Naive thymus-derived CD4-positive, alpha-beta T cell (primary cell): ENCODE measurements around the gene ZNF575. TPM values are rescaled to one million over a fixed set of nuclear protein-coding genes. Genes with fewer than 3 reads are reported as not detected.

Source experiments
- ATAC-seq: fragments of 150-1000 bp; cut with Tn5 transposase; 2 replicates; pipeline ENCODE4 v1.10.0; 2021; ENCODE audit warnings: mild to moderate bottlenecking, moderate library complexity
- CTCF ChIA-PET: fragments of 350-600 bp; sonication (Branson Sonifier 250); formaldehyde crosslinking; loops from one replicate; lab custom pipeline; 2021; ENCODE audit warnings: antibody characterized with exemption; lab: Charles Lee
- POLR2A ChIA-PET: fragments of 350-600 bp; sonication (Branson Sonifier 250); formaldehyde crosslinking; loops from one replicate; lab custom pipeline; 2021; ENCODE audit warnings: antibody characterized with exemption, inconsistent platforms; lab: Charles Lee
- DNase-seq, 9 donors: peaks; one replicate each; pipeline versions ENCODE4 v3.0.0 to v3.0.0-alpha.2; 2020 to 2022; ENCODE audit warnings: mixed read lengths in 1 of 9
- H3K27ac ChIP-seq: one replicate; pipeline ENCODE4 v1.7.0; 2013; ENCODE audit warnings: mild to moderate bottlenecking, low read depth, low read length, moderate library complexity
- H3K27me3 ChIP-seq, 2 donors: one replicate each; pipeline ENCODE4 v1.7.0; 2013; ENCODE audit warnings: low read length in 2 of 2, mild to moderate bottlenecking in 2 of 2, moderate library complexity in 2 of 2; ENCODE audit not compliant: control insufficient read depth in 2 of 2, insufficient read depth in 2 of 2
- H3K36me3 ChIP-seq, 3 experiments: 1 replicate in 2 of 3; 2 replicates in 1 of 3; pipeline ENCODE4 v1.7.0; 2013; ENCODE audit warnings: low read length in 3 of 3, mild to moderate bottlenecking in 3 of 3, moderate library complexity in 1 of 3; ENCODE audit not compliant: insufficient read depth in 3 of 3, control insufficient read depth in 2 of 3
- H3K4me1 ChIP-seq, 2 donors: one replicate each; pipeline ENCODE4 v1.7.0; 2013; ENCODE audit warnings: low read length in 2 of 2, mild to moderate bottlenecking in 2 of 2, moderate library complexity in 1 of 2; ENCODE audit not compliant: control insufficient read depth in 2 of 2, insufficient read depth in 2 of 2
- H3K4me3 ChIP-seq: 2 replicates; pipeline ENCODE4 v1.7.0; 2013; ENCODE audit warnings: mild to moderate bottlenecking, low read length
- H3K9me3 ChIP-seq, 3 experiments: 1 replicate in 2 of 3; 2 replicates in 1 of 3; pipeline ENCODE4 v1.7.0; 2013; ENCODE audit warnings: low read length in 3 of 3; ENCODE audit not compliant: control insufficient read depth in 2 of 3
- H3K27ac Mint-ChIP-seq, 9 donors: one replicate each; pipeline ENCODE4 v1.8.0; 2020 to 2022; ENCODE audit warnings: mixed read lengths in 9 of 9, mild to moderate bottlenecking in 8 of 9, moderate library complexity in 5 of 9, inconsistent platforms in 2 of 9
- H3K27me3 Mint-ChIP-seq, 5 donors: one replicate each; pipeline ENCODE4 v1.8.0; 2021 to 2022; ENCODE audit warnings: mixed read lengths in 5 of 5, mild to moderate bottlenecking in 1 of 5
- H3K36me3 Mint-ChIP-seq, 5 donors: one replicate each; pipeline ENCODE4 v1.8.0; 2020 to 2022; ENCODE audit warnings: mixed read lengths in 5 of 5, mild to moderate bottlenecking in 3 of 5, inconsistent platforms in 1 of 5
- H3K4me1 Mint-ChIP-seq, 7 donors: one replicate each; pipeline ENCODE4 v1.8.0; 2020 to 2022; ENCODE audit warnings: mixed read lengths in 7 of 7, mild to moderate bottlenecking in 3 of 7, inconsistent platforms in 1 of 7
- H3K4me3 Mint-ChIP-seq, 10 donors: one replicate each; pipeline ENCODE4 v1.8.0; 2020 to 2022; ENCODE audit warnings: mild to moderate bottlenecking in 10 of 10, mixed read lengths in 10 of 10, moderate library complexity in 6 of 10, inconsistent platforms in 2 of 10
- H3K9me3 Mint-ChIP-seq, 11 donors: one replicate each; pipeline ENCODE4 v1.8.0; 2020 to 2022; ENCODE audit warnings: mixed read lengths in 11 of 11, mild to moderate bottlenecking in 4 of 11, inconsistent platforms in 1 of 11, moderate library complexity in 1 of 11
- intact Hi-C, 2 donors: fragments of 100-400 bp; cut with micrococcal nuclease; formaldehyde crosslinking; loops; one replicate each; pipeline ENCODE4 v1.15.1; 2023
- polyA plus RNA-seq, 2 donors: library from polyadenylated mRNA; unstranded; fragments of 300-500 nt; fragmentation: Illumina TruSeq; gene quantifications; one replicate each; pipeline ENCODE4 v1.2.3, GENCODE V29; 2021
- total RNA-seq, 6 experiments: library from RNA in 5 of 6; stranded (reverse) in 5 of 6; gene quantifications; 1 replicate in 5 of 6; 2 replicates in 1 of 6; pipeline ENCODE4 v1.2.3 and lab custom pipeline; 2021 to 2026

ZNF575 gene
- total and polyA plus RNA-seq, 7 experiments from 2014 or later = 2.7 to 10.7 (median 5.0) TPM

- DNase-seq (no peak), ATAC-seq (no peak)
- no peak overlapping the region for H3K27ac ChIP-seq
- ChIA-PET CTCF (no interaction called here), POLR2A (no interaction called here)
- H3K27me3 ChIP-seq = no peaks in the 10 kb centered on the region
- Mint-ChIP-seq H3K27me3 (peaks cover 0 to 5% (median 0%) of the 10 kb centered on the region in 5 donors), H3K4me3 (no peak overlapping the region), H3K9me3 (no peaks in the 10 kb centered on the region), H3K36me3 (peaks cover 0 to 11% (median 0%) of the 10 kb centered on the region in 5 donors), H3K4me1 (peaks cover 7 to 44% (median 15%) of the 10 kb centered on the region in 7 donors), H3K27ac (no peak overlapping the region)
- no peaks in the 10 kb centered on the region for H3K9me3 ChIP-seq
- H3K4me3 ChIP-seq = no peak overlapping the region
- H3K4me1 ChIP-seq = peaks cover 0 to 4% of the 10 kb centered on the region in 2 donors
- intact Hi-C loops = no loop called here
- H3K36me3 ChIP-seq = no peaks in the 10 kb centered on the region
These were observed 49.5 kb downstream of the ZNF575 start for GRCh38 chr19:43582495-43582894.

DNA sequence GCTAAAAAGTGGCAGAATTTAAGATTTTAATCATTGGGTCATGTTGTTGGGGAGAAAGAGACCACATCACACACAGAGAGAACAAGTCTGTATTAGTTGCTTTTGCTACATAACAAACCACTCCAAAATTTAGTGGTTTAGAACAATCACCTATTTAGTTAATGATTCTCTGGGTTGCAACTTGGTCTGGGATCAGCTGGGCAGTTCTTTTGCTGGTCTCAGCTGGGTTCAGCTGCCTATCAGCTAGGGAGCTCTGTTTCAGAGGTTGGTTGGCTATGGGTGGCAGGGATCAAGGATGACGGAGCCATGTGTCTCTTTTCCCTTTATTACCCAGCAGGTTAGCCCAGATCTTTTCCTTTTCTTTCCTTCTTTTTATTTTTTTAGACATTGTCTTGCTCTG lies 51.5 kb downstream of the ZNF575 start:
- H3K4me3 ChIP-seq = no peak overlapping the region
- intact Hi-C loops = no loop called here
- no peak overlapping the region for H3K27ac ChIP-seq
- no peaks in the 10 kb centered on the region for H3K27me3 ChIP-seq
- H3K27ac Mint-ChIP-seq = peak overlapping the region in 4 of 9 donors; percentile 52 to 88 (median 80)
- no peaks in the 10 kb centered on the region for H3K9me3 ChIP-seq
- peaks cover under 1 to 4% of the 10 kb centered on the region in 2 donors for H3K4me1 ChIP-seq
- H3K36me3 ChIP-seq = no peaks in the 10 kb centered on the region
- DNase-seq (no peak), ATAC-seq (no peak)
- peaks cover 0 to 7% (median 0%) of the 10 kb centered on the region in 5 donors for H3K36me3 Mint-ChIP-seq
- no peaks in the 10 kb centered on the region for H3K9me3 Mint-ChIP-seq
- H3K4me1 Mint-ChIP-seq = peaks cover 8 to 38% (median 18%) of the 10 kb centered on the region in 7 donors
- ChIA-PET POLR2A (no interaction called here), CTCF (interaction anchor here (1.1 to 1.2 kb wide), 2 partner anchors 11 to 22 kb away, joined by 4 read pairs; partner anchors contain the start of genes IRGQ and ZNF576)
- no peaks in the 10 kb centered on the region for H3K27me3 Mint-ChIP-seq
- no peak overlapping the region for H3K4me3 Mint-ChIP-seq

Other genes starting within 250 kb of the ZNF575 start
- gene CD177, start 179.5 kb upstream of the ZNF575 start, total RNA-seq = not detected
- not detected for gene CD177, start 179.5 kb upstream of the ZNF575 start, polyA plus RNA-seq
- 1 to 10 TPM in 1 of 5 experiments, not detected in 4; 1.1 TPM for gene TEX101, start 118.3 kb upstream of the ZNF575 start, total RNA-seq
- not detected for gene TEX101, start 118.3 kb upstream of the ZNF575 start, polyA plus RNA-seq
- gene LYPD3, start 67.6 kb upstream of the ZNF575 start, total RNA-seq = 10 to 100 TPM in 1 of 5 experiments, 1 to 10 TPM in 4; 1.1 to 30.6 (median 6.1) TPM
- 1 to 10 TPM; 6.5 to 9.1 TPM for gene LYPD3, start 67.6 kb upstream of the ZNF575 start, polyA plus RNA-seq
- gene PHLDB3, start 28.4 kb upstream of the ZNF575 start, total RNA-seq = 10 to 100 TPM; 24.5 to 98.8 (median 43.3) TPM
- 1 to 10 TPM; 4.5 to 6.5 TPM for gene PHLDB3, start 28.4 kb upstream of the ZNF575 start, polyA plus RNA-seq
- 10 to 100 TPM; 20.3 to 58.6 (median 23.9) TPM for gene ETHE1, start 6.0 kb upstream of the ZNF575 start, total RNA-seq
- gene ETHE1, start 6.0 kb upstream of the ZNF575 start, polyA plus RNA-seq = 10 to 100 TPM; 58.0 to 59.3 TPM
- gene XRCC1, start 42.3 kb downstream of the ZNF575 start, total RNA-seq = 10 to 100 TPM; 32.0 to 36.1 (median 35.4) TPM
- 10 to 100 TPM; 27.2 to 34.8 TPM for gene XRCC1, start 42.3 kb downstream of the ZNF575 start, polyA plus RNA-seq
- gene PINLYP, start 42.6 kb downstream of the ZNF575 start, total RNA-seq = 1 to 10 TPM in 2 of 5 experiments, under 1 TPM in 3; 0.27 to 5.8 (median 0.59) TPM
- under 1 TPM in 1 of 2 donors, not detected in 1; 0.49 TPM for gene PINLYP, start 42.6 kb downstream of the ZNF575 start, polyA plus RNA-seq
- 10 to 100 TPM; 13.5 to 43.8 (median 18.9) TPM for gene IRGQ, start 62.9 kb downstream of the ZNF575 start, total RNA-seq
- 1 to 10 TPM in 1 of 2 donors, under 1 TPM in 1; 0.32 to 1.1 TPM for gene IRGQ, start 62.9 kb downstream of the ZNF575 start, polyA plus RNA-seq
- gene ZNF576, start 63.4 kb downstream of the ZNF575 start, total RNA-seq = 10 to 100 TPM in 4 of 5 experiments, 1 to 10 TPM in 1; 9.4 to 20.6 (median 19.5) TPM
- 10 to 100 TPM in 1 of 2 donors, 1 to 10 TPM in 1; 8.6 to 15.7 TPM for gene ZNF576, start 63.4 kb downstream of the ZNF575 start, polyA plus RNA-seq
- gene SRRM5, start 78.9 kb downstream of the ZNF575 start, total RNA-seq = 1 to 10 TPM in 3 of 5 experiments, under 1 TPM in 2; 0.56 to 1.7 (median 1.1) TPM
- gene SRRM5, start 78.9 kb downstream of the ZNF575 start, polyA plus RNA-seq = 1 to 10 TPM in 1 of 2 donors, under 1 TPM in 1; 0.97 to 1.3 TPM
- gene ZNF428, start 86.4 kb downstream of the ZNF575 start, total RNA-seq = 10 to 100 TPM; 21.7 to 29.1 (median 25.9) TPM
- 10 to 100 TPM; 13.1 to 16.1 TPM for gene ZNF428, start 86.4 kb downstream of the ZNF575 start, polyA plus RNA-seq
- gene CADM4, start 106.7 kb downstream of the ZNF575 start, total RNA-seq = under 1 TPM; 0.35 to 0.97 (median 0.51) TPM
- 1 to 10 TPM in 1 of 2 donors, under 1 TPM in 1; 0.34 to 2.0 TPM for gene CADM4, start 106.7 kb downstream of the ZNF575 start, polyA plus RNA-seq
- 100 to 1,000 TPM in 1 of 5 experiments, 10 to 100 TPM in 2, 1 to 10 TPM in 2; 3.2 to 358 (median 14.4) TPM for gene PLAUR, start 137.0 kb downstream of the ZNF575 start, total RNA-seq
- 1 to 10 TPM in 1 of 2 donors, under 1 TPM in 1; 0.77 to 3.2 TPM for gene PLAUR, start 137.0 kb downstream of the ZNF575 start, polyA plus RNA-seq
- gene IRGC, start 182.9 kb downstream of the ZNF575 start, total RNA-seq = not detected
- not detected for gene IRGC, start 182.9 kb downstream of the ZNF575 start, polyA plus RNA-seq
- gene SMG9, start 221.8 kb downstream of the ZNF575 start, total RNA-seq = 10 to 100 TPM; 48.5 to 75.9 (median 53.9) TPM
- gene SMG9, start 221.8 kb downstream of the ZNF575 start, polyA plus RNA-seq = 1 to 10 TPM; 7.9 to 9.8 TPM
- 10 to 100 TPM; 12.8 to 53.4 (median 18.8) TPM for gene KCNN4, start 247.8 kb downstream of the ZNF575 start, total RNA-seq
- gene KCNN4, start 247.8 kb downstream of the ZNF575 start, polyA plus RNA-seq = 10 to 100 TPM in 1 of 2 donors, 1 to 10 TPM in 1; 8.1 to 16.0 TPM